GM12878 (cell line): ENCODE measurements around the gene BRAT1. TPM values are rescaled to one million over a fixed set of nuclear protein-coding genes. Genes with fewer than 3 reads are reported as not detected.

Source experiments
- ATF2 ChIP-seq: IDR thresholded peaks from 2 replicates; pipeline ENCODE4 v1.6.1; 2012; ENCODE audit warnings: low read length, inconsistent platforms
- CEBPZ ChIP-seq: fragments of 150-350 bp; IDR thresholded peaks from 2 replicates; pipeline ENCODE4 v1.6.1; 2016; ENCODE audit warnings: low read depth, low read length
- ELK1 ChIP-seq: IDR thresholded peaks from 2 replicates; pipeline ENCODE4 v1.6.1; 2012; ENCODE audit warnings: low read depth, low read length, improper control_type of control experiment
- EP300 ChIP-seq, 2 experiments: fragments of 150-350 bp in 1 of 2; IDR thresholded peaks; 2 replicates each; pipeline ENCODE4 v1.6.1; 2011 to 2012; ENCODE audit warnings: low read depth in 2 of 2, low read length in 2 of 2, borderline replicate concordance in 1 of 2, improper control_type of control experiment in 1 of 2, inconsistent platforms in 1 of 2; ENCODE audit not compliant: control insufficient read depth in 1 of 2
- FOXK2 ChIP-seq: fragments of 450-650 bp; IDR thresholded peaks from 2 replicates; pipeline ENCODE4 v1.6.1; 2017; ENCODE audit warnings: mild to moderate bottlenecking, moderate library complexity
- GABPA ChIP-seq: IDR thresholded peaks from 2 replicates; pipeline ENCODE4 v1.6.1; 2014; ENCODE audit warnings: antibody characterized with exemption, low read depth, mild to moderate bottlenecking, inconsistent platforms
- HDAC6 ChIP-seq: fragments of 200-600 bp; sonication (generic); IDR thresholded peaks from one replicate; pipeline ENCODE4 v1.8.0; 2017; ENCODE audit warnings: antibody characterized with exemption; ENCODE audit not compliant: unreplicated experiment
- HDGF ChIP-seq: fragments of 450-650 bp; IDR thresholded peaks from 2 replicates; pipeline ENCODE4 v1.6.1; 2016; ENCODE audit warnings: antibody characterized with exemption
- IKZF2 ChIP-seq, 2 experiments: fragments of 450-650 bp; IDR thresholded peaks; 2 replicates each; pipeline ENCODE4 v1.6.1; 2017; ENCODE audit warnings: mild to moderate bottlenecking in 2 of 2, moderate library complexity in 2 of 2
- IRF4 ChIP-seq: IDR thresholded peaks from 2 replicates; pipeline ENCODE4 v1.6.1; 2011; ENCODE audit warnings: low read depth, low read length
- NFYA ChIP-seq: IDR thresholded peaks from 2 replicates; pipeline ENCODE4 v1.6.1; 2011; ENCODE audit warnings: low read depth, mild to moderate bottlenecking, low read length, improper control_type of control experiment, borderline replicate concordance
- NR2C1 ChIP-seq: fragments of 450-650 bp; IDR thresholded peaks from 2 replicates; pipeline ENCODE4 v1.6.1; 2017; ENCODE audit warnings: antibody characterized with exemption, mild to moderate bottlenecking, moderate library complexity
- POLR2A ChIP-seq: IDR thresholded peaks from 2 replicates; pipeline ENCODE4 v1.6.1; 2011; ENCODE audit warnings: low read depth, mild to moderate bottlenecking, low read length
- PRDM15 ChIP-seq: fragments of 450-650 bp; formaldehyde crosslinking; IDR thresholded peaks from 2 replicates; pipeline ENCODE4 v1.4.0; 2020; ENCODE audit warnings: mild to moderate bottlenecking, moderate library complexity
- RELA ChIP-seq: fragments of 450-650 bp; IDR thresholded peaks from 2 replicates; pipeline ENCODE4 v1.8.0; 2014; ENCODE audit warnings: borderline replicate concordance; ENCODE audit not compliant: partially characterized antibody
- RUNX3 ChIP-seq: IDR thresholded peaks from 2 replicates; pipeline ENCODE4 v1.6.1; 2012; ENCODE audit warnings: low read length, inconsistent platforms
- SMARCA5 ChIP-seq: fragments of 450-650 bp; IDR thresholded peaks from 2 replicates; pipeline ENCODE4 v1.6.1; 2017; ENCODE audit warnings: mild to moderate bottlenecking
- SRF ChIP-seq, 2 experiments: IDR thresholded peaks; 2 replicates each; pipeline ENCODE4 v1.6.1; 2011; ENCODE audit warnings: low read depth in 2 of 2, low read length in 2 of 2, mild to moderate bottlenecking in 1 of 2, moderate library complexity in 1 of 2
- YY1 ChIP-seq: IDR thresholded peaks from 2 replicates; pipeline ENCODE4 v1.6.1; 2011; ENCODE audit warnings: low read depth, mild to moderate bottlenecking, low read length
- ZNF207 ChIP-seq: fragments of 450-650 bp; IDR thresholded peaks from 2 replicates; pipeline ENCODE4 v1.6.1; 2014; ENCODE audit warnings: antibody characterized with exemption, mild to moderate bottlenecking, borderline replicate concordance
- polyA plus RNA-seq, 11 experiments: library from polyadenylated mRNA; depleted of rRNA in 4 of 11; unstranded in 6 of 11; stranded (reverse) in 5 of 11; fragments of >200 nt; fragmentation: Nextera tagmentation in 4 of 11; fragmentation: Illumina TruSeq in 1 of 11; extraction: Ambion mirVana in 4 of 11; extraction: Trizol in 1 of 11; gene quantifications; 1 replicate in 1 of 11; 2 replicates in 10 of 11; pipeline versions ENCODE4 v1.2.1 to v1.2.3, GENCODE V29; 2011 to 2016; ENCODE audit warnings: inconsistent platforms in 2 of 11, missing spikeins in 2 of 11, low read depth in 1 of 11
- total RNA-seq, 4 experiments: library from RNA; depleted of rRNA in 3 of 4; stranded (reverse); fragments of >200 nt in 3 of 4; fragmentation: Illumina TruSeq in 1 of 4; extraction: Trizol in 1 of 4; gene quantifications; 2 replicates each; pipeline versions ENCODE4 v1.2.1 to v1.2.3, GENCODE V29; 2013 to 2021
- TF ChIP-seq, protein P1 (sequence below): IDR thresholded peaks from 2 replicates; pipeline ENCODE4 v1.6.1; 2011; ENCODE audit warnings: low read depth, low read length, improper control_type of control experiment, borderline replicate concordance

BRAT1 gene
- total and polyA plus RNA-seq, 10 of the 15 experiments (the other 5 are each of a cell fraction or from before 2014, with no cell fraction given) = 0.13 to 53.3 (median 16.0) TPM

GRCh38 chr7:2521952-2522591, 33.3 kb downstream of the BRAT1 start (continued):
- TF ChIP-seq ELK1 (no peak), HDAC6 (no peak), RUNX3 (peak; percentile 64), ATF2 (no peak), CEBPZ (no peak), IKZF2 (IDR thresholded peaks at IDR 0.05) (0 out of 4 replicates have a peak, but pooled peaks have one; percentile 13 to 36), SMARCA5 (peak; percentile 75), HDGF (no peak), PRDM15 (CRISPR knock-in tag) (no peak), SRF (IDR thresholded peaks at IDR 0.05; ENCODE audit: low read depth in 2 of 2, low read length in 2 of 2) (peak in 1 of 2 experiments; percentile 46; a peak in 2 of 4 replicates), NR2C1 (no peak), IRF4 (0 out of 2 replicates have a peak, but pooled peaks have one; percentile 11), ZNF207 (no peak), EP300 (IDR thresholded peaks at IDR 0.05; ENCODE audit: borderline replicate concordance in 1 of 2, control insufficient read depth in 1 of 2, low read depth in 2 of 2, low read length in 2 of 2) (no peak), POLR2A (no peak), YY1 (no peak), RELA (no peak), NFYA (no peak), GABPA (no peak), FOXK2 (no peak)
- TF ChIP-seq, protein P1, sequence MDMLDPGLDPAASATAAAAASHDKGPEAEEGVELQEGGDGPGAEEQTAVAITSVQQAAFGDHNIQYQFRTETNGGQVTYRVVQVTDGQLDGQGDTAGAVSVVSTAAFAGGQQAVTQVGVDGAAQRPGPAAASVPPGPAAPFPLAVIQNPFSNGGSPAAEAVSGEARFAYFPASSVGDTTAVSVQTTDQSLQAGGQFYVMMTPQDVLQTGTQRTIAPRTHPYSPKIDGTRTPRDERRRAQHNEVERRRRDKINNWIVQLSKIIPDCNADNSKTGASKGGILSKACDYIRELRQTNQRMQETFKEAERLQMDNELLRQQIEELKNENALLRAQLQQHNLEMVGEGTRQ = no peak
